HG02763 (cell line): ENCODE results near the gene NOX5.

Source experiments
- ATAC-seq: cut with Tn5 transposase; IDR thresholded peaks from one replicate; pipeline ENCODE4 v1.9.1; 2021; ENCODE audit warnings: mild to moderate bottlenecking, moderate library complexity; ENCODE audit not compliant: unreplicated experiment

NOX5 gene

GRCh38 chr15:69096626-69097025, 82.1 kb downstream of the NOX5 start:
- no peak for ATAC-seq

DNA sequence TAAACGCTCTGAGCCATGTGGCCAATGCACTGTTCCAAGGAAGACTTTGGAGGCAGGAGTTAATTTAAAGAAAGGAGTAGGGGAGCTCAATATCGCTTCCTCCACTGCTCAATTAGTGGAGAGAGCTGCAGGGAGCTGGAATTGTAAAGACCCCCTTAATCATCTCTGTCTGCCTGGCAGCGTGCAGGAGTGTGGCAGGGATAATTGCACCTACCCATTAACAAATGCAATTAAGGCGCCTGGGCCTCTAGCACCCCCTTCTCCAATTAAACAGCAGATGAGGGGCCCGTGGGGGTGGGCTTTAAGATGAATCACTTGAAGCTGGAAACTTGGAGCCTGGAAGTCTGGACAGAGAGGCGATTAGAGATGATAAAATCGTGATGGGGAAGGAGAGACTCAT, 84.3 kb downstream of the NOX5 start:
- ATAC-seq: no peak

GRCh38 chr15:69099941-69100340, 85.4 kb downstream of the NOX5 start:
- ATAC-seq: no peak

- ATAC-seq: no peak
Observed at GRCh38 chr15:69100821-69101220, 86.3 kb downstream of the NOX5 start.

DNA sequence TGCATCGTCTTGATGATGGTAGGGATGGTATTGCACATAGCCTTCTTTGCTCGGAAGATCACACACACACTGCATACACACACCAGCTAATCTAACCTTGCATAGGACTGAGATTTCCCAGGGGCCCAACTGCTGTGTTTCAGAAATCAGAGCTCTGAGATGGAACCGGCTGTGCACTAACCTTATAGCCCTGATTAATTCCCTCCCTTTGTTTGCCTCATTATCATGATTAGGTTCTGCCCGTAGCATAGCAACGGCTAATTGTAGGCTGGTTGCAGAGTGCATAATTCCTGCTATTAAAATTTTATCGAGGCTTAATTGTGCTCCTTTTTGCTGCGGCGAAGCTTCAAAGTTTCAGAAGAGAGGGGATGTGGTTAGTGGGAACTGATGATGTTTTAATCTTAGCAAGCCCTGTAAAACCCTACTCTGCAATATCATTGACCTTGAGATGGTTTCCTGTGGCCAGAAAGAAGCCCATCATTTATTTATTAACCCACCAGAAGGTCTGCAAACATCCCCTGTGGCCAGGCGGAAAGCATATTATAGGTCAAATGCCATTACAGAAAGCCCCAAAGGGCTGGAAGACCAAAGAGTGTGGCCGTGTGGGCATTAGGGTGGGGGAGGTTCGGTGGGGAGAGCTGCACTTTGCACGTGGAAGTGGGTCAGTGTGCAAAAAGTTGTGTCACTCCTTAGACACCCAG, 89.7 kb downstream of the NOX5 start:
- ATAC-seq: no peak

DNA sequence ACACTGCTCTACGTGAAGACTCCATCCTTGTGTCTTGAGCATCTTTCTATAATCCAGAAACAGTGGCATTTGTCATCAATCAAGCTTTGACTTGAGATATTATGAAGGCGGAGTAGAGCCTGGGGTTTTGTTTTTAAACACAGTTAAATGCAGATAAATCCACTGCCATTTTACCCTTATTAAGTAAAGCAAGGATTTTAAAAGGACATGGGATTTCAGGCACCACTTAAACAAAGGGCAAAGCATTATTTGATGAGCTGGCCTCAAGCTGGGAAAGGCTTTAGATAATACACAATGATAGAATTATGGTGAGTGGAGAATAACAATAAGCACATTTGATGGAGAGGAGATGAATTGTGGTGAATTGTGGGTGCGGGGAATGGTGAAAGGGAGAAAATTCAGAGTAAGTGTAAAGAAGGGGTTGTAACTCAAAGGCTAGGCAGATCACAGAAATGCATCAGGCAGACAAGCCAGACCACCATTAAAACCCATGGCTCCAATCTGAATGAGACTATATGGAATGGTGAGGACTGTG, 91.0 kb downstream of the NOX5 start:
- no peak for ATAC-seq

DNA sequence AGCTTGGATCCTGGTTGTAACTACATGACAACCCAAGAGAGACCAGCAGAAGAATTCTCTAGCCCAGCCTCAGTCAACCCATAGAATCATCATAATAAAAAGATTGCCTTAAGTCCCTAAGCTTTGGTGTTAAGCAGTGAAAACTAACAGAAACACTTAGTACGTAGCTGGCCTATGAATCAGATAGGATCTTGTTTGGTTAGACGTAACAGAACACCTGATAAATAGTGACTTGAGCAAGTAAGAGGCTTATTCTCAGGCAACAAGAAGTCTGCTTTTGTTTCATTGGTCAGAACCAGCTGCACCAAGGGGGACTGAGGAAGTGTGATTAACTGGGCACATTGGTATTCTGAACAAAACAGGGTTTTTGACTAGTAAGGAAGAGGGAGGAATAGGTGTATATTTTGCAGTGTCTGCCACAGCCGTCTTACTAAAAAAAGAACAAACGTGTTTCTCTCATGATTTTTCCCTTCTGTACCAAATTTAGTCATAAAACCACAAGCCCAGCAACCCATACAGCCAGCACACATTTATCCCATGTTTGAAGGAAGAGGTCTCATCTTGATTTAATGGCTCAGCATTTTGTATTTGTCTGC, 92.6 kb downstream of the NOX5 start:
- no peak for ATAC-seq
